ENCODE results near the gene RASGRF2. TPM values are rescaled to one million over a fixed set of nuclear protein-coding genes. Genes with fewer than 3 reads are reported as not detected.

Gene RASGRF2
- total RNA-seq, 1 experiment from 2014 or later = 6.7 TPM

GRCh38 chr5:81222285-81222684 is 262.1 kb downstream of the RASGRF2 start:
- H3K27ac ChIP-seq = no peak overlapping the region
- H3K27me3 ChIP-seq = no peaks in the 10 kb centered on the region
- H3K4me3 ChIP-seq = no peak overlapping the region
- DNase-seq = no peak
- H3K36me3 ChIP-seq = 0 out of 2 replicates have a peak, but pooled peaks cover 3% of the 10 kb centered on the region
- H3K9me3 ChIP-seq (replicated peaks) = no peaks in the 10 kb centered on the region
- H3K4me1 ChIP-seq = no peaks in the 10 kb centered on the region

- H3K36me3 ChIP-seq = 0 out of 2 replicates have a peak, but pooled peaks cover 3% of the 10 kb centered on the region
- H3K9me3 ChIP-seq (replicated peaks) = no peaks in the 10 kb centered on the region
- no peak for DNase-seq
- no peaks in the 10 kb centered on the region for H3K4me1 ChIP-seq
- H3K27ac ChIP-seq = no peak overlapping the region
- no peak overlapping the region for H3K4me3 ChIP-seq
- no peaks in the 10 kb centered on the region for H3K27me3 ChIP-seq
These were observed 265.3 kb downstream of the RASGRF2 start for GRCh38 chr5:81225463-81225862.

GRCh38 chr5:81226286-81226685 is 266.1 kb downstream of the RASGRF2 start:
- H3K27ac ChIP-seq = no peak overlapping the region
- no peaks in the 10 kb centered on the region for H3K9me3 ChIP-seq (replicated peaks)
- H3K4me3 ChIP-seq = no peak overlapping the region
- H3K27me3 ChIP-seq = no peaks in the 10 kb centered on the region
- no peaks in the 10 kb centered on the region for H3K4me1 ChIP-seq
- no peak for DNase-seq
- 0 out of 2 replicates have a peak, but pooled peaks cover 3% of the 10 kb centered on the region for H3K36me3 ChIP-seq

- Histone ChIP-seq H3K27me3 (no peaks in the 10 kb centered on the region), H3K27ac (no peak overlapping the region), H3K4me1 (no peaks in the 10 kb centered on the region), H3K4me3 (no peak overlapping the region), H3K9me3 (replicated peaks) (no peaks in the 10 kb centered on the region), H3K36me3 (0 out of 2 replicates have a peak, but pooled peaks cover 3% of the 10 kb centered on the region)
- no peak for DNase-seq
These were observed 266.8 kb downstream of the RASGRF2 start for GRCh38 chr5:81226949-81227348.

- H3K27me3 ChIP-seq = no peaks in the 10 kb centered on the region
- DNase-seq = no peak
- H3K36me3 ChIP-seq = no peaks in the 10 kb centered on the region
- no peaks in the 10 kb centered on the region for H3K9me3 ChIP-seq (replicated peaks)
- no peaks in the 10 kb centered on the region for H3K4me1 ChIP-seq
- H3K4me3 ChIP-seq = no peak overlapping the region
- H3K27ac ChIP-seq = no peak overlapping the region
These were observed 267.9 kb downstream of the RASGRF2 start for GRCh38 chr5:81228084-81228483.

GRCh38 chr5:81230416-81230815 is 270.3 kb downstream of the RASGRF2 start:
- Histone ChIP-seq H3K27ac (no peak overlapping the region), H3K36me3 (no peaks in the 10 kb centered on the region), H3K27me3 (no peaks in the 10 kb centered on the region), H3K4me3 (no peak overlapping the region), H3K9me3 (replicated peaks) (no peaks in the 10 kb centered on the region), H3K4me1 (no peaks in the 10 kb centered on the region)
- DNase-seq = no peak

- DNase-seq = no peak
- Histone ChIP-seq H3K4me3 (no peak overlapping the region), H3K36me3 (peaks cover 2% of the 10 kb centered on the region; the same call in 1 of the 2 replicates), H3K9me3 (replicated peaks) (no peaks in the 10 kb centered on the region), H3K27ac (no peak overlapping the region), H3K4me1 (no peaks in the 10 kb centered on the region), H3K27me3 (no peaks in the 10 kb centered on the region)
These were observed 272.4 kb downstream of the RASGRF2 start for GRCh38 chr5:81232464-81233079.

GRCh38 chr5:81233080-81233634 is 273.0 kb downstream of the RASGRF2 start, which contains the start of gene CKMT2:
TSS of gene CKMT2 (plus strand) at chr5:81233322. CDS start at chr5:81251133, 17,811 bp downstream.
- no peak within 1 kb of the TSS for H3K4me3 ChIP-seq
- H3K36me3 ChIP-seq = peaks cover 2% of the 10 kb centered on the region; the same call in 1 of the 2 replicates
- H3K27ac ChIP-seq = no peak within 1 kb of the TSS
- no peaks in the 10 kb centered on the region for H3K9me3 ChIP-seq (replicated peaks)
- H3K4me1 ChIP-seq = no peaks in the 10 kb centered on the region
- H3K27me3 ChIP-seq = no peaks in the 10 kb centered on the region
- no peak for DNase-seq

GRCh38 chr5:81234299-81234698 is 274.1 kb downstream of the RASGRF2 start:
- Histone ChIP-seq H3K4me3 (no peak overlapping the region), H3K4me1 (no peaks in the 10 kb centered on the region), H3K9me3 (replicated peaks) (no peaks in the 10 kb centered on the region), H3K27me3 (no peaks in the 10 kb centered on the region), H3K36me3 (peaks cover 2% of the 10 kb centered on the region; the same call in 1 of the 2 replicates), H3K27ac (no peak overlapping the region)
- DNase-seq = no peak

GRCh38 chr5:81234801-81235200 is 274.6 kb downstream of the RASGRF2 start:
- no peak overlapping the region for H3K4me3 ChIP-seq
- no peaks in the 10 kb centered on the region for H3K27me3 ChIP-seq
- no peaks in the 10 kb centered on the region for H3K9me3 ChIP-seq (replicated peaks)
- H3K4me1 ChIP-seq = no peaks in the 10 kb centered on the region
- H3K27ac ChIP-seq = no peak overlapping the region
- H3K36me3 ChIP-seq = peaks cover 2% of the 10 kb centered on the region; the same call in 1 of the 2 replicates
- no peak for DNase-seq

- H3K4me1 ChIP-seq = no peaks in the 10 kb centered on the region
- H3K27me3 ChIP-seq = no peaks in the 10 kb centered on the region
- no peak for DNase-seq
- peaks cover 2% of the 10 kb centered on the region; the same call in 1 of the 2 replicates for H3K36me3 ChIP-seq
- H3K9me3 ChIP-seq (replicated peaks) = no peaks in the 10 kb centered on the region
- no peak overlapping the region for H3K27ac ChIP-seq
- no peak overlapping the region for H3K4me3 ChIP-seq
These were observed 275.3 kb downstream of the RASGRF2 start for GRCh38 chr5:81235287-81236072.

GRCh38 chr5:81238460-81238859 is 278.3 kb downstream of the RASGRF2 start:
- Histone ChIP-seq H3K27me3 (no peaks in the 10 kb centered on the region), H3K36me3 (peaks cover 2% of the 10 kb centered on the region; the same call in 1 of the 2 replicates), H3K27ac (no peak overlapping the region), H3K9me3 (replicated peaks) (no peaks in the 10 kb centered on the region), H3K4me1 (no peaks in the 10 kb centered on the region), H3K4me3 (no peak overlapping the region)
- DNase-seq = no peak

GRCh38 chr5:81239613-81240012 is 279.4 kb downstream of the RASGRF2 start:
- H3K27me3 ChIP-seq = no peaks in the 10 kb centered on the region
- H3K4me3 ChIP-seq = no peak overlapping the region
- H3K36me3 ChIP-seq = peaks cover 2% of the 10 kb centered on the region; the same call in 1 of the 2 replicates
- no peaks in the 10 kb centered on the region for H3K9me3 ChIP-seq (replicated peaks)
- no peak for DNase-seq
- H3K4me1 ChIP-seq = peaks cover 4% of the 10 kb centered on the region
- H3K27ac ChIP-seq = no peak overlapping the region

GRCh38 chr5:81241001-81241400 is 280.8 kb downstream of the RASGRF2 start:
- H3K27me3 ChIP-seq = no peaks in the 10 kb centered on the region
- DNase-seq = no peak
- H3K4me1 ChIP-seq = peaks cover 18% of the 10 kb centered on the region

More at GRCh38 chr5:81241001-81241400, 280.8 kb downstream of the RASGRF2 start:
- no peak overlapping the region for H3K27ac ChIP-seq
- H3K4me3 ChIP-seq = no peak overlapping the region
- H3K36me3 ChIP-seq = no peaks in the 10 kb centered on the region
- H3K9me3 ChIP-seq (replicated peaks) = no peaks in the 10 kb centered on the region
